Keratinocyte (primary cell): Measurements from ENCODE around the gene SOWAHB. TPM values are rescaled to one million over a fixed set of nuclear protein-coding genes. Genes with fewer than 3 reads are reported as not detected.
"Not testable (repeated sequence)": the region's sequence is repeated elsewhere in the genome, so short reads cannot be mapped to it uniquely, and the experiment has no call there.

ENCODE experiments used
- DNase-seq: peaks from one replicate; pipeline ENCODE4 v3.0.0-alpha.2; 2011; ENCODE audit warnings: low read depth, missing footprints, low spot score
- FAIRE-seq: peaks from 2 replicates; lab custom pipeline; 2011; peaks lifted over from hg19 to GRCh38; lab: Jason Lieb, UNC
- H2AFZ ChIP-seq: 2 replicates; pipeline ENCODE4 v1.6.0; 2012; ENCODE audit warnings: low read length, control low read depth, inconsistent platforms; ENCODE audit not compliant: control insufficient read depth
- H3K27ac ChIP-seq: 2 replicates; pipeline ENCODE4 v1.5.1; 2011; ENCODE audit warnings: low read length; ENCODE audit not compliant: control insufficient read depth, insufficient read depth
- H3K27me3 ChIP-seq: 3 replicates; pipeline ENCODE4 v1.6.0; 2011; ENCODE audit warnings: low read length; ENCODE audit not compliant: control insufficient read depth, insufficient read depth; ENCODE audit errors: extremely low read depth
- H3K36me3 ChIP-seq, 2 experiments: 2 replicates in 1 of 2; 3 replicates in 1 of 2; pipeline ENCODE4 v1.5.1; 2011; ENCODE audit warnings: low read length in 2 of 2, mild to moderate bottlenecking in 1 of 2; ENCODE audit not compliant: control insufficient read depth in 2 of 2, insufficient read depth in 2 of 2; ENCODE audit errors: extremely low read depth in 1 of 2
- H3K4me1 ChIP-seq: 3 replicates; pipeline ENCODE4 v1.5.1; 2011; ENCODE audit warnings: low read length; ENCODE audit not compliant: control insufficient read depth, insufficient read depth; ENCODE audit errors: extremely low read depth
- H3K4me2 ChIP-seq: 3 replicates; pipeline ENCODE4 v1.6.0; 2011; ENCODE audit warnings: low read depth, low read length; ENCODE audit not compliant: control insufficient read depth, insufficient read depth; ENCODE audit errors: extremely low read depth
- H3K4me3 ChIP-seq, 3 experiments: fragments of 200-600 bp in 1 of 3; sonication (generic) in 1 of 3; 2 replicates in 2 of 3; 3 replicates in 1 of 3; pipeline ENCODE4 v1.5.1; 2011 to 2016; ENCODE audit warnings: low read length in 3 of 3, mild to moderate bottlenecking in 3 of 3, control low read depth in 2 of 3, inconsistent platforms in 1 of 3, low read depth in 1 of 3, mixed read lengths in 1 of 3, mixed run types in 1 of 3, moderate library complexity in 1 of 3; ENCODE audit not compliant: control insufficient read depth in 2 of 3, insufficient read depth in 2 of 3; ENCODE audit errors: extremely low read depth in 1 of 3
- H3K79me2 ChIP-seq: 2 replicates; pipeline ENCODE4 v1.6.0; 2012; ENCODE audit warnings: low read length; ENCODE audit not compliant: control insufficient read depth, insufficient read depth
- H3K9ac ChIP-seq: 3 replicates; pipeline ENCODE4 v1.6.0; 2011; ENCODE audit warnings: low read length; ENCODE audit not compliant: control insufficient read depth, insufficient read depth; ENCODE audit errors: extremely low read depth
- H3K9me1 ChIP-seq: 3 replicates; pipeline ENCODE4 v1.6.0; 2011; ENCODE audit warnings: low read length; ENCODE audit not compliant: control insufficient read depth, insufficient read depth; ENCODE audit errors: extremely low read depth
- H3K9me3 ChIP-seq: 2 replicates; pipeline ENCODE4 v1.5.1; 2012; ENCODE audit warnings: low read depth, low read length; ENCODE audit not compliant: control insufficient read depth
- H4K20me1 ChIP-seq: 3 replicates; pipeline ENCODE4 v1.6.0; 2011; ENCODE audit warnings: low read length; ENCODE audit not compliant: control insufficient read depth, insufficient read depth; ENCODE audit errors: extremely low read depth
- EZH2 ChIP-seq: IDR thresholded peaks from one replicate; pipeline ENCODE4 v1.6.1; 2012; ENCODE audit warnings: inconsistent platforms, mild to moderate bottlenecking, low read length, moderate library complexity
- dilution Hi-C: fragments of 300-500 bp; cut with MboI; formaldehyde crosslinking; loops from one replicate; pipeline ENCODE4 v1.7.0; 2020; ENCODE audit warnings: low sequenced_read_pairs; ENCODE audit not compliant: extremely low pct_ligation_motif_present
- polyA plus RNA-seq, 5 experiments: library from polyadenylated mRNA; depleted of rRNA in 3 of 5; stranded (reverse) in 3 of 5; stranded (forward) in 1 of 5; unstranded in 1 of 5; fragments of >200 nt; gene quantifications; 1 replicate in 1 of 5; 2 replicates in 3 of 5; 3 replicates in 1 of 5; pipeline versions ENCODE4 v1.2.1 to v1.2.3, GENCODE V29; 2011 to 2012; ENCODE audit warnings: missing spikeins in 2 of 5, low read depth in 1 of 5, low replicate concordance in 1 of 5
- TF ChIP-seq, protein P1 (sequence below), 3 experiments: IDR thresholded peaks in 1 of 3; conservative IDR thresholded peaks in 1 of 3; optimal IDR thresholded peaks in 1 of 3; 2 replicates in 2 of 3; 3 replicates in 1 of 3; pipeline versions ENCODE3 to v1.5.1; 2011; ENCODE audit warnings: low read length in 3 of 3, mild to moderate bottlenecking in 3 of 3, moderate library complexity in 2 of 3, control low read depth in 1 of 3, inconsistent platforms in 1 of 3; ENCODE audit not compliant: insufficient read depth in 2 of 3; ENCODE audit errors: extremely low read depth in 1 of 3

SOWAHB gene
- polyA plus RNA-seq, 1 donor (not counting 4 experiments of a cell fraction or from before 2014, with no cell fraction given): 0.18 TPM

DNA sequence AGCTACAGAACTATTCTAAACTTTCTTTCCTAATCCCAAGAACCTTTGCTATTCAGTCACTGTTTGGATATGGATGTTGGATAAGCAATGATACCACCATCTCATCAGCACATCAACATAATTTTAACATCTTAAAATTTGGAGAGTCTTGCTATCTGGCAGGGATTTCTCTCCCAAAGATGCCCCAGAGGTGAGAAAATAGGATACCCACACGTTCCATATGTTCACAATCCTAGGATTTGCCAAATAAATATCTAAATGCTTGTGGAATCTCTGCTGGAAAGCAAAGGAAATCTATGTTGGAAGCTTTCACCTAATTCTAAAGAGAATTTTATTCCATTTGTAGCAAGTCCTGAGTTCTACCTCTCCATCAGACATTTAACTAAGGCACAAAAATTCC lies 24.4 kb downstream of the SOWAHB start:
- dilution Hi-C loops: no loop called here
- H3K9me1 ChIP-seq: no peaks in the 10 kb centered on the region
- no peaks in the 10 kb centered on the region for H4K20me1 ChIP-seq
- DNase-seq (no peak), FAIRE-seq (no peak)
- H3K9me3 ChIP-seq: no peaks in the 10 kb centered on the region
- H3K79me2 ChIP-seq: no peaks in the 10 kb centered on the region
- H3K4me3 ChIP-seq: no peak overlapping the region
- TF ChIP-seq EZH2: no peak
- TF ChIP-seq, protein P1, sequence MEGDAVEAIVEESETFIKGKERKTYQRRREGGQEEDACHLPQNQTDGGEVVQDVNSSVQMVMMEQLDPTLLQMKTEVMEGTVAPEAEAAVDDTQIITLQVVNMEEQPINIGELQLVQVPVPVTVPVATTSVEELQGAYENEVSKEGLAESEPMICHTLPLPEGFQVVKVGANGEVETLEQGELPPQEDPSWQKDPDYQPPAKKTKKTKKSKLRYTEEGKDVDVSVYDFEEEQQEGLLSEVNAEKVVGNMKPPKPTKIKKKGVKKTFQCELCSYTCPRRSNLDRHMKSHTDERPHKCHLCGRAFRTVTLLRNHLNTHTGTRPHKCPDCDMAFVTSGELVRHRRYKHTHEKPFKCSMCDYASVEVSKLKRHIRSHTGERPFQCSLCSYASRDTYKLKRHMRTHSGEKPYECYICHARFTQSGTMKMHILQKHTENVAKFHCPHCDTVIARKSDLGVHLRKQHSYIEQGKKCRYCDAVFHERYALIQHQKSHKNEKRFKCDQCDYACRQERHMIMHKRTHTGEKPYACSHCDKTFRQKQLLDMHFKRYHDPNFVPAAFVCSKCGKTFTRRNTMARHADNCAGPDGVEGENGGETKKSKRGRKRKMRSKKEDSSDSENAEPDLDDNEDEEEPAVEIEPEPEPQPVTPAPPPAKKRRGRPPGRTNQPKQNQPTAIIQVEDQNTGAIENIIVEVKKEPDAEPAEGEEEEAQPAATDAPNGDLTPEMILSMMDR (optimal IDR thresholded peaks at IDR 0.05 in 1 of 3, IDR thresholded peaks at IDR 0.05 in 1 of 3, conservative IDR thresholded peaks at IDR 0.05 in 1 of 3; ENCODE audit: extremely low read depth in 1 of 3, insufficient read depth in 2 of 3, low read length in 3 of 3): no peak
- H3K4me2 ChIP-seq: no peak overlapping the region
- peaks cover 5% of the 10 kb centered on the region for H3K27me3 ChIP-seq
- H3K36me3 ChIP-seq: no peaks in the 10 kb centered on the region
- no peak overlapping the region for H3K27ac ChIP-seq
- no peak overlapping the region for H3K9ac ChIP-seq
- H2AFZ ChIP-seq: no peak overlapping the region
- H3K4me1 ChIP-seq: no peaks in the 10 kb centered on the region

DNA sequence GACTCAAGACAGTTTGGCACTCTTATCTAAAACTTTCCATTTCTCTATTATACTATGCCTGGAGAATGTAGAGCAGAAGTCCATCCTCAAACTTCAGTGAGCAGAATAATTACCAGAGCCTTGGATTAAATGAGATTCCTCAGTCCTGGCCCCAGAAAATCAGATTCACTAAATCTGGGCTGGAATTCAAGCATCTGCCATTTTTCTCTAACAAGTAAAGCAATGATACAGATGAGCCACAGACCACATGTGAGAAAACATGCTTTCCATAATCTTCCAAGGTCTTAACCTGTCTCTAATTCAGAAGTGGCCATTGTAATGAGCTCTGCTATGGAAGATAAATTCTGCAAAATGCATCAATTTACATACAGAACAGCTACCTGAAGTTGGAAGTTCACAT lies 25.4 kb downstream of the SOWAHB start:
- Histone ChIP-seq H3K36me3 (no peaks in the 10 kb centered on the region), H3K79me2 (no peaks in the 10 kb centered on the region), H3K9me3 (no peaks in the 10 kb centered on the region), H2AFZ (no peak overlapping the region), H3K27me3 (peaks cover 5% of the 10 kb centered on the region), H3K27ac (no peak overlapping the region), H3K4me3 (no peak overlapping the region), H3K9ac (no peak overlapping the region), H4K20me1 (no peaks in the 10 kb centered on the region), H3K4me1 (no peaks in the 10 kb centered on the region), H3K4me2 (no peak overlapping the region), H3K9me1 (no peaks in the 10 kb centered on the region)
- FAIRE-seq (no peak), DNase-seq (no peak)
- TF ChIP-seq, protein P1 (optimal IDR thresholded peaks at IDR 0.05 in 1 of 3, IDR thresholded peaks at IDR 0.05 in 1 of 3, conservative IDR thresholded peaks at IDR 0.05 in 1 of 3; ENCODE audit: extremely low read depth in 1 of 3, insufficient read depth in 2 of 3, low read length in 3 of 3): no peak
- TF ChIP-seq EZH2: no peak
- dilution Hi-C loops: no loop called here

DNA sequence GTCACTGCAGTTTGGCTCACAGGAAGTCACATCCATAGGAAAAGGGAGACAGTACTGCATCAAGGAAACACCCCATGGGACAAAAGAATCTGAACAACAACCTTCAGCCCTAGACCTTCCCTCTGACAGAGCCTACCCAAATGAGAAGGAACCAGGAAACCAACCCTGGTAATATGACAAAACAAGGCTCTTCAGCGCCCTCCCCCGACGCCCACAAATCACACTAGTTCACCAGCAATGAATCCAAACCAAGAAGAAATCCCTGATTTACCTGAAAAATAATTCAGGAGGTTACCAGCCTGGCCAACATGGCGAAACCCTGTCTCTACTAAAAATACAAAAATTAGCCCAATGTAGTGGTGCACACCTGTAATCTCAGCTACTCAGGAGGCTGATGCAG lies 29.2 kb downstream of the SOWAHB start:
- H4K20me1 ChIP-seq, H3K9me3 ChIP-seq, FAIRE-seq, H3K9me1 ChIP-seq, H3K4me1 ChIP-seq, H3K36me3 ChIP-seq, H2AFZ ChIP-seq, dilution Hi-C loops, H3K27me3 ChIP-seq, DNase-seq, H3K9ac ChIP-seq, H3K4me2 ChIP-seq, H3K79me2 ChIP-seq, H3K27ac ChIP-seq, H3K4me3 ChIP-seq: not testable (repeated sequence)
